WI38 (cell line): Measurements from ENCODE around the gene OXER1.

ENCODE experiments used
- H3K4me3 ChIP-seq: 2 replicates; pipeline ENCODE4 v1.5.1; 2011; ENCODE audit warnings: low read depth, mild to moderate bottlenecking, control low read depth, low read length
- CTCF ChIP-seq: IDR thresholded peaks from 2 replicates; pipeline ENCODE4 v1.5.1; 2012; ENCODE audit warnings: low read depth, mild to moderate bottlenecking, control low read depth, low read length

The OXER1 gene

DNA sequence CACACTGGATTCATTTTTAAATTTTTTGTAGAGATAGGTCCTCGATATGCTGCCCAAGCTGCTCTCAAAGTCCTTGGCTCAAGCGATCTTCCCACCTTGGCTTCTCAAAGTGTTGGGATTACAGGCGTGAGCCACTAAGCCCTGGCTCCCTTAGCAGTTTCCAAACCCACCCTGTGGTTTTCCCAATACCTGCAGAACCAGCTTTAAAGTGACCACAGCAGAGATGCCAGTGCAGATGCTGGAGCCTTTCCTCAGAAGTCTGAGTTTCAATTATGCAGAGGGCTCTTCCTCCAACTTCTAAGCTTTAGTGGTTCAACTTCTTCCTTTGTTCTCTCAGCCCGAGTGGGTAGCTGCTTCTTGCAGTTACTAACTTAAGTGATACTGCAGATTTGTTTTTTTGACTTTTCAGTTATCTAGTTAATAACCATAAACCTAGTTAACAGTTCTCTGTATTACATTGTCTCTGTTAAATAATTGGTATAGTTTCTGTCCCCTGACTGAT, 36.6 kb upstream of the OXER1 start:
- TF ChIP-seq CTCF: no peak
- no peak overlapping the region for H3K4me3 ChIP-seq

GRCh38 chr2:42799881-42800280, 35.9 kb upstream of the OXER1 start:
- no peak for TF ChIP-seq CTCF
- no peak overlapping the region for H3K4me3 ChIP-seq

GRCh38 chr2:42797281-42797680, 33.3 kb upstream of the OXER1 start:
- no peak for TF ChIP-seq CTCF
- no peak overlapping the region for H3K4me3 ChIP-seq

- TF ChIP-seq CTCF: no peak
Observed at GRCh38 chr2:42796427-42797248, 32.7 kb upstream of the OXER1 start.

DNA sequence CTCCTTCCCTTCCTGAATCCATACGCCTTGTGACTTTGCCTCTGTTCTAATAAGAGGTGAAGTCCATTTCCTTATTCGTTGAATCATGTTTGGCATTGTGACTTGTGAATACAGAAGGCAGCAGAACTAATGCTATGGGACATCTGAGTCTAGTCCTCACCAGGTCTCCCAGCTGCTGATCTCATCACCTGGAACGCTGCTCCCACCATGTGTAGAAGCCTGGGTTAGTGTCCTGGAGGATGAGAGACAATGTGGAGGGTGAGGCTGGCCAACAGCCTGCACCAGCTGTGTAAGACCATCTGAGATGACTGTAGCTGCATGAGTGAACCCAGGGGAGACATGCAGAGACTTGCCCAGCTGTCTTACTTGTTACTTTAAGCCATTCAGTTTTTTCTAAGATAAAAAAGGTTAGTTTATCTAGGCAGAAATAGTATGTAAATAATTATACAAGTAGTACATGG, 31.9 kb upstream of the OXER1 start:
- H3K4me3 ChIP-seq: no peak overlapping the region
- no peak for TF ChIP-seq CTCF

More at GRCh38 chr2:42796427-42797248, 32.7 kb upstream of the OXER1 start:
- no peak overlapping the region for H3K4me3 ChIP-seq

GRCh38 chr2:42795275-42795674, 31.3 kb upstream of the OXER1 start:
- no peak for TF ChIP-seq CTCF
- H3K4me3 ChIP-seq: no peak overlapping the region

DNA sequence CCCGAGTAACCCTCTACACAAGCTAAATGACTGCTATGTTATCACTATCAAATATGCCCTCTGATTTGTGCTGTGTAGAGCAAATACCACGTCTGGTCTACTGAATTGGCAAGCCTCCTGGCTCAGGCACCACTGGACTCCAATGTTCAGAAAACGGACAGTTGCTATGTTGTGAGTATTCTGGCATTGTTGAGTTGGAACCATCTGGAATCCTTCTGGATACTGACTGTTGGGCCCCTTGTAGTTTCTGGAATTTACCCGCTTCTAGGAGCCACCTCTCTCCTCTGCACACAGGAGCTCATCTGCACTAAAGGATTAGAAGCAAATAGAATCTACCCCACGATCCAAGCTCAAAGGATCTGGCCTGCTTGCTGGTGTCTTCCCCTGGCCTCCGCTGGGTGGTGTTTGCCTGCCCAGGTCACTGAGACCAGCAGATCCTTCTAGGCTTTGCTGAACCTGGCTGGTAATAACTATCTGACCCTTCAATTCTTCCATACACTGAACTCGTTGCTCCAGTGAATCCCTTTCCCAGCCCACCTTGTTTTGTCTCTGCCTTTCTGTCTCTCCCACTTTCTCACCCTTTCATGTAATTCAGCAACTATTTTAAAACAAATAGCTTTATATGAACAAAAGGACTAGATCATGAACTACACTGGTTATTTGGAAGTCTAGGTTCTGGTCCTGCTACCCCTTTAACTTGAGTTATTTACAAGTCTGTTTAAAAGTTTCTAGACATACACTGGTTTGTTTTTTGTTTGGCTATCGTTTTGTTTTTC, 30.5 kb upstream of the OXER1 start:
- H3K4me3 ChIP-seq: no peak overlapping the region

More for the DNA sequence above, 30.5 kb upstream of the OXER1 start:
- TF ChIP-seq CTCF: no peak
